Measurements from ENCODE around the gene SUV39H1. TPM values are rescaled to one million over a fixed set of nuclear protein-coding genes. Genes with fewer than 3 reads are reported as not detected.
A peak's percentile ranks its signal among the peaks of the same experiment; 100 is the strongest.

SUV39H1 gene
- polyA plus RNA-seq, 1 of the 3 experiments (the other 2 are of a cell fraction): 8.5 TPM

DNA sequence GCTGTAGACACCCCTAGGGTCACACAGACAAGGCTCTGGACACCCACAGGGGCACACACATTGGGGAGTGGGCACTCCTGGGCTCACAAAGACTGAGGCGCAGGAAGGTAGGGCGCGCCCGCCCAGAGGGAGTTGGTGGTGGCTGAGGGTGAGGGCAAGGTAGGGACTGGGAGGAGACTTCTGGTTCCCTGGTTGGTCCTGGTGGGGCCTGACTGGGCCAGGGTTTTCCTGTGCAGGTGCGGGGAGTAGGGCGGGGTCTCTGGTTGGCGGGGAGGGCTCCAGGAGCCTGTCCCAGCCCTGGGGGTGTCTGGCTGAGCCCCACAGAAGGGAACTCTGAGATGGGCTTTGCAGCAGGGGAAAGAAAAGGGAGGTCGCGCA, 19.7 kb upstream of the SUV39H1 start:
- H3K9ac ChIP-seq: peak overlapping the region; percentile 69
- CTCF ChIA-PET: no interaction called here
- peaks cover 0 to 7% of the 10 kb centered on the region in 2 experiments; a peak in 1 of 4 replicates for H3K4me1 ChIP-seq (ENCODE audit: control insufficient read depth in 1 of 2, insufficient read depth in 2 of 2, low read depth in 1 of 2, low read length in 1 of 2)
- H3K4me3 ChIP-seq (ENCODE audit: low read depth in 2 of 2, low read length in 1 of 2): peak overlapping the region; percentile 60 to 73
- H3K27me3 ChIP-seq (ENCODE audit: insufficient read depth): peaks cover 7% of the 10 kb centered on the region; the same call in 1 of the 2 replicates
- no peaks in the 10 kb centered on the region for H3K9me2 ChIP-seq
- no peaks in the 10 kb centered on the region for H3K79me2 ChIP-seq (ENCODE audit: insufficient read depth)
- POLR2A ChIA-PET: interaction anchor here (0.6 to 1.0 kb wide), 2 partner anchors 60 to 104 kb away, joined by 4 to 5 read pairs; no protein-coding TSS in a partner anchor
- TF ChIP-seq MXI1 (IDR thresholded peaks at IDR 0.05; ENCODE audit: low read depth, low read length): no peak
- no peak for TF ChIP-seq TEAD4 (IDR thresholded peaks at IDR 0.05; ENCODE audit: borderline replicate concordance, insufficient read depth)
- TF ChIP-seq FOSL2 (IDR thresholded peaks at IDR 0.05; ENCODE audit: borderline replicate concordance, low read depth): no peak
- no peak for TF ChIP-seq ELF1 (IDR thresholded peaks at IDR 0.05)
- TF ChIP-seq RCOR1 (IDR thresholded peaks at IDR 0.05; ENCODE audit: low read length): no peak
- TF ChIP-seq JUND (IDR thresholded peaks at IDR 0.05): no peak
- TF ChIP-seq SIN3A (IDR thresholded peaks at IDR 0.05; ENCODE audit: borderline replicate concordance, low read depth, low read length): no peak
- TF ChIP-seq SMC3 (IDR thresholded peaks at IDR 0.05; ENCODE audit: low read depth, low read length): no peak
- TF ChIP-seq, protein P1, sequence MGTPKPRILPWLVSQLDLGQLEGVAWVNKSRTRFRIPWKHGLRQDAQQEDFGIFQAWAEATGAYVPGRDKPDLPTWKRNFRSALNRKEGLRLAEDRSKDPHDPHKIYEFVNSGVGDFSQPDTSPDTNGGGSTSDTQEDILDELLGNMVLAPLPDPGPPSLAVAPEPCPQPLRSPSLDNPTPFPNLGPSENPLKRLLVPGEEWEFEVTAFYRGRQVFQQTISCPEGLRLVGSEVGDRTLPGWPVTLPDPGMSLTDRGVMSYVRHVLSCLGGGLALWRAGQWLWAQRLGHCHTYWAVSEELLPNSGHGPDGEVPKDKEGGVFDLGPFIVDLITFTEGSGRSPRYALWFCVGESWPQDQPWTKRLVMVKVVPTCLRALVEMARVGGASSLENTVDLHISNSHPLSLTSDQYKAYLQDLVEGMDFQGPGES (IDR thresholded peaks at IDR 0.05; ENCODE audit: low read depth, low read length): no peak
- TF ChIP-seq GATA2 (CRISPR knock-in tag; IDR thresholded peaks at IDR 0.05): no peak
- TF ChIP-seq NRF1 (IDR thresholded peaks at IDR 0.05; ENCODE audit: low read depth, low read length): no peak
- TF ChIP-seq EZH2phosphoT487 (IDR thresholded peaks at IDR 0.05; ENCODE audit: borderline replicate concordance, low read depth): no peak
- no peak for TF ChIP-seq ZBTB33 (IDR thresholded peaks at IDR 0.05; ENCODE audit: borderline replicate concordance, low read depth)
- TF ChIP-seq RFX5 (IDR thresholded peaks at IDR 0.05; ENCODE audit: low read length): no peak
- no peak for TF ChIP-seq USF2 (IDR thresholded peaks at IDR 0.05; ENCODE audit: borderline replicate concordance, low read depth, low read length)
- TF ChIP-seq MEF2A (IDR thresholded peaks at IDR 0.05; ENCODE audit: borderline replicate concordance, low read depth): no peak
- no peak for TF ChIP-seq GABPA (IDR thresholded peaks at IDR 0.05; ENCODE audit: low read depth)
- no peak for TF ChIP-seq FOXM1 (IDR thresholded peaks at IDR 0.05; ENCODE audit: low read depth)
- TF ChIP-seq, protein P2, sequence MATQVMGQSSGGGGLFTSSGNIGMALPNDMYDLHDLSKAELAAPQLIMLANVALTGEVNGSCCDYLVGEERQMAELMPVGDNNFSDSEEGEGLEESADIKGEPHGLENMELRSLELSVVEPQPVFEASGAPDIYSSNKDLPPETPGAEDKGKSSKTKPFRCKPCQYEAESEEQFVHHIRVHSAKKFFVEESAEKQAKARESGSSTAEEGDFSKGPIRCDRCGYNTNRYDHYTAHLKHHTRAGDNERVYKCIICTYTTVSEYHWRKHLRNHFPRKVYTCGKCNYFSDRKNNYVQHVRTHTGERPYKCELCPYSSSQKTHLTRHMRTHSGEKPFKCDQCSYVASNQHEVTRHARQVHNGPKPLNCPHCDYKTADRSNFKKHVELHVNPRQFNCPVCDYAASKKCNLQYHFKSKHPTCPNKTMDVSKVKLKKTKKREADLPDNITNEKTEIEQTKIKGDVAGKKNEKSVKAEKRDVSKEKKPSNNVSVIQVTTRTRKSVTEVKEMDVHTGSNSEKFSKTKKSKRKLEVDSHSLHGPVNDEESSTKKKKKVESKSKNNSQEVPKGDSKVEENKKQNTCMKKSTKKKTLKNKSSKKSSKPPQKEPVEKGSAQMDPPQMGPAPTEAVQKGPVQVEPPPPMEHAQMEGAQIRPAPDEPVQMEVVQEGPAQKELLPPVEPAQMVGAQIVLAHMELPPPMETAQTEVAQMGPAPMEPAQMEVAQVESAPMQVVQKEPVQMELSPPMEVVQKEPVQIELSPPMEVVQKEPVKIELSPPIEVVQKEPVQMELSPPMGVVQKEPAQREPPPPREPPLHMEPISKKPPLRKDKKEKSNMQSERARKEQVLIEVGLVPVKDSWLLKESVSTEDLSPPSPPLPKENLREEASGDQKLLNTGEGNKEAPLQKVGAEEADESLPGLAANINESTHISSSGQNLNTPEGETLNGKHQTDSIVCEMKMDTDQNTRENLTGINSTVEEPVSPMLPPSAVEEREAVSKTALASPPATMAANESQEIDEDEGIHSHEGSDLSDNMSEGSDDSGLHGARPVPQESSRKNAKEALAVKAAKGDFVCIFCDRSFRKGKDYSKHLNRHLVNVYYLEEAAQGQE (IDR thresholded peaks at IDR 0.05; ENCODE audit: low read depth, low read length): no peak
- TF ChIP-seq NFIC (IDR thresholded peaks at IDR 0.05; ENCODE audit: borderline replicate concordance): no peak
- H3F3A ChIP-seq (replicated peaks; ENCODE audit: insufficient read depth): no peaks in the 10 kb centered on the region
- WGBS (ENCODE audit: low lambda C conversion rate): 12% methylated on average over 8 of the region's 9 CpGs
- no peaks in the 10 kb centered on the region for H4K20me1 ChIP-seq (ENCODE audit: insufficient read depth)
- no peak for DNase-seq
- peak overlapping the region; percentile 77 for H3K4me2 ChIP-seq
- no peaks in the 10 kb centered on the region for H3K9me3 ChIP-seq
- no peaks in the 10 kb centered on the region for H3K36me3 ChIP-seq (replicated peaks in 1 of 2; ENCODE audit: control insufficient read depth in 1 of 2, insufficient read depth in 2 of 2, low read length in 1 of 2)
- peak overlapping the region; percentile 68 for H2AFZ ChIP-seq (ENCODE audit: low read depth)
- H3K27ac ChIP-seq (ENCODE audit: low read depth in 2 of 2, low read length in 1 of 2): peak overlapping the region in 1 of 2 experiments; percentile 54; a peak in 1 of 4 replicates

Measured in SK-N-SH (cell line).